DMS153 (cell line): ENCODE measurements around the gene NOS1.
A peak's percentile ranks its signal among the peaks of the same experiment; 100 is the strongest.
"Not testable (repeated sequence)": the region's sequence is repeated elsewhere in the genome, so short reads cannot be mapped to it uniquely, and the experiment has no call there.

Experiments used
- DNase-seq: peaks from one replicate; lab custom pipeline; 2025; lab: John Stamatoyannopoulos, UW

NOS1 gene

DNA sequence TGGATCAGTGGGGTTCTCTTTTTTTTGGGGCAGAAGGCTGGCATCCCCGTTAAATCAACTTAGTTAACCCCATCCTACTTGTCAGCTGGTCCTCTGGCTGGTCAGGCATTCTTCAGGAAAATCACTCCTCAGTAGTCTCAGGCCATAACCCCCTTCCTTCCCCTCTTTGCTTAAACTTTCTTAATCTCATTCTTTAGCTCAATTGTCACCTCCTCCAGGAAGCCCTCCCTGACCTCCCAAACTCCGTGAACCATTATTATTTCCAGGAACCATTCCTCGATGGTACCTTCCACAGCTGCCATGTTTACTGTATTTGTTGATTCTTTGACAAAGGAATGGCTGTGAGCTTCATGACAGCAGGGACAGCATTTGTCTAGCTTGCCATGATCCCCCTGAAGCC lies 98.7 kb downstream of the NOS1 start:
- no peak for DNase-seq

DNA sequence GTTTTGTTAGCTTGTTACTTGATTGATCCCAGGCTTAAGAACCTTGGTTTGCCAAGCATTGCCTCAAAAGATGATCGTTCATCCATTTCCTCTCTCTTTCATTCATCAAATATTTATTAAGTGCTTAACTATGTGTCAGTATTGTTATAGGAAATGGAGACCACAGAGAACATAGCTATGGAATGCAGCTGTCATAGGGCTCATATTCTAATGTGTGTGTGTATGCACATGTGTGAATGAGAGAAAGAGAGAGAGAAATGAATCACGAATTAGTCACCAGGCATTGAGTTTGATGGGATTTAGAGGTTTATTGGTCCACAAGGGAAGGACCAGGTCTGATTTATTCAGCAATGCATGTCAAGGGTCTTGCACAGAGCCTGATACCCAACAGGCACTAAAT lies 100.2 kb downstream of the NOS1 start:
- no peak for DNase-seq

DNA sequence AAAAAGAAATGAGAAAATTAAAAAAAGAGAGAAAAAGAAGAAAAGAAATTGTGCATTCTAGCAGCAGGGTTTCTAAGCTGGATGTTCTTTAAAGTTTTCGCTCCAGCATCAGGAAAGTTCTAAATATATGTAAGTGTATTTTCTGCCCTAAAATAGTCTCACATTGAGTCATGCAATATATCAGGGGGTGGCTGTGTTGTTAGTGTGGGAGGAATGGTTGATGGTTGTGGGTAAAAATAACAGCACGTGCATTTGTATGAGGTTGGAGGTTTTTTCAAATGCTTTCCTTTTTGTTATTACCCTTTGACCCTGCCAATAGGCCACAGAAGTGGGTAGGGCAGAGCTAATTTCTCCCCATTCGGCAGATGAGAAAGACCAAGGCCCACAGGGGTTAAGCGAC lies 106.0 kb downstream of the NOS1 start:
- DNase-seq = no peak

DNA sequence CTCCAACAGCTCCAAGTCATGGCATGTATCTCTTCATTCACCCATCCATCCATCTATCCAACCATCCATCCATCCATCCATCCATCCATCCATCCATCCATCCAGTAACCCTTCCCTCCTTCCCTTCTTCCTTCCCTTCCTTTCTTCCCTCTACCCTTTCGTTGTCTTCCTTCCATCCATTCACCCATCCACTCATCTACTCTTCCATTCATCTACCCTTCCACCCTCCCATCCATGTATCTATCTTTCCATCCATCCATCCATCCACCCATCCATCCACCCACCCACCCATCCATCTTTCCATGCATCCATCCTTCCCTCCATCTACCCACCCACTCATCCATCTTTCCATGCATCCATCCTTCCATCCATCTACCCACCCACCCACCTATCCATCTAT lies 117.9 kb downstream of the NOS1 start:
- no peak for DNase-seq

DNA sequence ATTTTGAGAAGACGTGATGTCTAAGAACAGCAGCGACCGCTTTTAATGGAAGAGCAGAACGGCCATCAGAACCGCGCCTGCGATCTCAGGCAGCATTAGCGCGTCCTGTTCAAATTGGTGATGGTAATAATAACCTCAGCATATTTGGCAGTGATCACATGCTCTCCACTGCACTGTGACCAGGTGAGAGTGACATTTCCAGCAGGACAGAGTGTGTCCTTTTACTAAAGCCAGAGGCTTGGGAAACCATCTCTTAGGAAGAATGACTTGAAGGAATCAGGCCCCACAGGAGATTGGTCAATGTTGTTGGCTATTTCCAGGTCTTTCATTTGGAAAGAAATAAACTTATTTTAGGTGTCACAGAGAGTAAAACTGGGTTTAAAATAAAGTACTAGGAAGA lies 119.7 kb downstream of the NOS1 start:
- DNase-seq = no peak

DNA sequence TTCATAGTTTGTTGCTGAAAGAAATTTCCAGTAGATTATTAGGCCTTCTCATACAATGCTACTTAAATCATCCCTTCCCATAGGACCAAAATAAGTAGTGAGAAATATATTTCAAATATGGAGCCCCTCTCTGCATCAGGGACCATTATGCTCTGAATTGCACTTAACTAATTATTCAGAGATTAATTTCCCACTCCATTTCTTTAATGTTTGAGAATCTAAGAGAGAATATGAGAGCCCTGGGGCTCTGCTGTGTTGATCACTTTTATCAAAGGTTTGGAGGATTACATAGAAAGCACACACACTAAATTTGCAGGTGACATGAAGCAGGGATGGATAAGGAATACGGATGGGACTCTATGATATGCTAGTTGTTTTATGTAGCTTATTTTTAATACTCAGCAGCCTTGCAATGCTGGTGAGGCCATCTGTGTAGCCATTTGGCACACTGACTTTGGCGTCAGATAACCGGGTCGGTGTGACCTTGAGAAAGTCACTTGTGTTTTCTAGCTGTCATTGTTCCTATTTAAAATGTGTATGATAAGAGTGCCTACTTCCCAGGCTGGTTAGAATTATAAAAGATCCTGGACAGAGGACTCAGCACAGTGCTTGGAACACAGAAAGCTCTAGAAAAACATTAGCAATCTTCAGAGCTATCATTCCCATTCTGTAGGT lies 121.2 kb downstream of the NOS1 start:
- DNase-seq = no peak

DNA sequence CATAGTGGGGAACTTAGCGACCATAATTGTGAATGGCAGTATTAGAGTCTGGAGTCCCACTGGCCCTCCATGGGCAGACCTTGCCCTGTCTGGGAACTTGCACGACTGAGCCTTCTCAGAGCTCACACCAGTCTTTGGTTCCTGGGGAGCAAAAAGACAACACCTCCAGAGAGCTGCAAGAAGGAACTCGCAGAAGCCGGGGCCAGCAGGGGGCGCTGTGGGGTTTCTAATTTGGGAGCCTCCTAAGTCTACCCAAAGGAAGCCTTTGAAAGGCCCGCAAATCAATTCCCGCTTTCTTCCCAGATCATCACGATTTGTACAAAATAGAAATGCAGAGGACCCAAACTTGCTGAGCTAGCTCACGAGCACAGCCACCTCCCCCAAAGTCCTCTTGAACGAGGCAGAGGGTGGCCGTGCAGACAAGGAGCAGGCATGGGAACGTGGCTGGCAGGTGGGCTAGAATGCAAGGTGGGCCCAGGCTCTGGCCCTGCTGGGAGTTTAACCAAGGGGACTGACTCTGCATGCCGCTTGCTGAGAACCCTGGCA lies 124.9 kb downstream of the NOS1 start:
- peak; percentile 27 for DNase-seq

DNA sequence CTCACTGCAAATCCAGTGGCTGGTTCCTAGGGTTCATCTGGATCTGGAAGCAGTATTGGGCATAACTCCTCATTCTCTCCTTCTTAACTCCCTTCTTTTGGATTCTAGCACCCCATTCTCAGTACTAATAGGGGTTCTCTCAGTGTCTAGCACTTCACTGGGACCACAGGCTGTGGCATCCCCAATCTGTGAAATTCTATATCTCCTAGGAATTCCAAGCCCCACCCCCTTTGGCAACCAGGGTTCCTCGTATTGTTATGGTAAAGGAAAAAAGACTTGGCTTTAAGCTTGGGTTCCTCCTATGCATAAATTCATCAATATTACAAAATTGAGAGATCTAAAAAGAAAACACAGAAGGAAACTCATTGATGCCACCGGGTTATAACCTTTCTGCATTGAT lies 126.2 kb downstream of the NOS1 start:
- no peak for DNase-seq

DNA sequence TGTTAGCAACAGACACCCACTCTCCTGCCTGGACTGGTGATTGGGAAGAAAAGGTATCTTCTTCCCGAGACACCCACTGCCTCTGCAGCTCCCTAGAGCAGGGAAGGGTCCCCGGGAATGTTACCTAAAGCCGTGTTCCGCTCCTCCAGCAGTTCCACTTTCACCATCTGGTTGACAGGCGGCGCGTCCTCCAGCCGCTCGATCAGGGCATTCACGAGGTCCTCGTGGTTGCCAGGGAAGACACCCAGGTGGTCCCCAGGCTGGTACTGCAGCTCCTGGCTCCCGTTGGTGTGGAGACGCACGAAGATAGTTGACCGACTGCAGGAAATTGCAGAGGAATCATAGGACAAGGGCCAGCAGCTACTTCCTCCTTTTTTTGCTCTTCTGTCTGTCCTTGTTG lies 127.0 kb downstream of the NOS1 start:
- no peak for DNase-seq

DNA sequence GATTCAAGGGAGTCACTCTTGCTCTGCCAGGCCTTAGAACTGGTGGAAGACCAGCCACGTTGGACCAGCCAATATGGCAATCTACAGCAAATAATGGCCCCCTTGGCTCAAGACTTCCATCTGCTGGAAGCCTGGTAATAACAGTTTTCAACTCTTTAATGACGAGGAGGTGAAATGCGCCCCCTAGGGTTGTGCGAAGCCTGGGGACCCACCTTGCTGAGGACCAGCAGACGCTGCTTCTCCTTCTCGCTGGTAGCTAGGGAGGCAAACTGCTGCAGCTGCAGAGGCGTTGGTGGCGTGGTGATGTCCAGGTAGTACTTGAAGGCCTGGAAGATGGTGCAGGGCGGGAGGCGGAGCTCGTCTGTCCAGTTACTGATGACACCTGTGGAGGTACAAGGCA lies 129.7 kb downstream of the NOS1 start:
- DNase-seq = no peak

DNA sequence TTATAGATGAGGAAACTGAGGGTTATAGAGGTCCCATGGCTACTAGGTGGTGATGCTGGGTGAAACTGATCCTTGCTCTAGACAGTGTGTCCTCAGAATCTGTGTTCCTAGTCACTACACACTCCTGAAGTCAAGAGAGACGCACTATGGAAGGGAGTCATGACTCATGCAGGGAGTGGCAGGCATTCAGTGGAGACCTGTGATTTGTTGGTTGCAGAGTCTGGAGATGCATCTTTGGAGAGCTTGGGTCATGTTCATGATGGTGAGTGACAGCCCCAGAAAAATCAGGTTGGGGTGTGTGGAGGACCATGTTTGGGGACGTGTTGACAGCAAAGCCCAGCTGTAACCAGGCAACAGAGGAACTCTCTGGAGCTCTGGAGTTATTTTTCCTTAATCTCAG lies 133.2 kb downstream of the NOS1 start:
- no peak for DNase-seq

DNA sequence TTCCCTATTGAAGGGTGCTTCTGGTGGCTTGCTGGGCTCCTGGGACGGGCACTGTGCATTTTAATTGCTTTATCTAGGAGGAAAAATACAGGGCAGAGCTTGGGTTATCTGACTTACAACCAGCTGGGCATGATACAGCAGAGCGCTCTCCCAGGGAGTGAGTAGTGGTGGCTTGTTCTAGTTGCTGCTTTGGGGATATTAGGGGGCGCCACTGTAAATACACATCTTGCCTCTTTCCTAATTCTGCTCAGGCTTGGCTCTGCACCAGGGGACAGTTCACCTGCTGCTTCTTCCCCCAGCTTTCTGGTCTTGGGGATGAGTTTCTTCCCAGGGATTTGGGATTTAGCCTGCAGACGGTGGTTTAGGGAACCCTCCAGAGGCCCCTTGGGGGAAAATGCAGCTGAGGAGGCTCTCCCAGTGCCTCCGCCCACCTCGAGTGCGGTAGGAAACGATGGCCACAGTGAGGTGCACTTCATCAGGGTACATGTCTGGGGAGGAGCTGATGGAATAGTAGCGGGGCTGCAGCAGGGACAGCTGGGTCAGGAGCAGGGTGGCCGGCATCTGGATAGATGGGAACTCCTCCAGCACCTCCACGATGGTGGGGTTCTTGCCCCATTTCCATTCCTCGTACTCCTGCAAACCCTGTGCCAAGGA lies 134.3 kb downstream of the NOS1 start:
- no peak for DNase-seq

DNA sequence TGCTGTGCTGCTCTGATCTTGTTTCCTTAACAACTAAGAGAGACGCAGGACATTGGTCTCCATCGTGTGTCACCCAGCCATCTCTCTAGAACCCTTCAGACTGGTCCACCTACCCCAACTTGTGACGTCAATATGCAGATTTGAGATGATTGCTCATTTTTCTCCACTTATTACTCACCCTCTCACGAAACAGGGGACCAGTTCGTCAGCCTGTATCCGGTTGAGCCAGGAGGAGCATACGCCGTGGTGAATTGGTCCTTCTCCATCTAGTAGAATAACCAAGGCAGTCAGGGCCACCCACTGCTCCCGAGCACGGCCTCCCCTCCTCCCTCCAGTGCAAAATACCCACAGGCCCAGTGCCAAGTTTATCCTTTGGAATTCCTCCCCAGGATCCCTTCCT lies 134.9 kb downstream of the NOS1 start:
- DNase-seq = no peak

DNA sequence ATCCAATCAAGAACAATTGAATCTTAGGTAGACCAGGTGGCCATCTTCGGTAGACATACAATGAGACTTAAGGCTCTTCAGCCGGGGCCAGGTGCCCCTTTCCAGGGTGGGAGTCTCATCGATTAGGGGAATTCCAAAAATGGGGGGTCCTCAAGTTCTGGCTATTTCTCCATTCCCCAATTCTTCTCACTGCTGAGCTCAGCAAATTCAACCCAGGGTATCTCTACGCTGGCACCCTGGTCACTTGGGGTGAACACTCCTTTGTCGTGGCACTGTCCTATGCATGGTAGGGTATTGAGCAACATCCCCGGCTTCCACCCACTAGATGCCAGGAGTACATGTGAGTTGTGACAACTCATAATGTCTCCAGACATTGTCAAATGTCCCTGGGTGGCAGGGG lies 136.2 kb downstream of the NOS1 start:
- no peak for DNase-seq

DNA sequence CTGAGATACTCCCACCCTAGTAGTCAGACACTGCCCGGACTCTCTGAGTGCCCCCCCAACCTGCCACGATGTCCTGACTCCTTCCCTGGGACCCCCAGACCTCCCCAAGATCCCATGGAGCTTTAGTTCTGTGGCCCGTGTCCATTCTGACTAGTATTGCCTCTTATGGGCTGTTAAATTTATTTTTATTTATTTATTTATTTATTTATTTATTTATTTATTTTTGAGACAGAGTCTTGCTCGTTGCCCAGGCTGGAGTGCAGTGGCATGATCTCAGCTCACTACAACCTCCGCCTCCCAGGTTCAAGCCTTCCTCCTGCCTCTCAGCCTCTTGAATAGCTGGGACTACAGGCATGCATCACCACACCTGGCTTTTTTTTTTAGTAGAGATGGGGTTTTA lies 140.5 kb downstream of the NOS1 start:
- DNase-seq = not testable (repeated sequence)

DNA sequence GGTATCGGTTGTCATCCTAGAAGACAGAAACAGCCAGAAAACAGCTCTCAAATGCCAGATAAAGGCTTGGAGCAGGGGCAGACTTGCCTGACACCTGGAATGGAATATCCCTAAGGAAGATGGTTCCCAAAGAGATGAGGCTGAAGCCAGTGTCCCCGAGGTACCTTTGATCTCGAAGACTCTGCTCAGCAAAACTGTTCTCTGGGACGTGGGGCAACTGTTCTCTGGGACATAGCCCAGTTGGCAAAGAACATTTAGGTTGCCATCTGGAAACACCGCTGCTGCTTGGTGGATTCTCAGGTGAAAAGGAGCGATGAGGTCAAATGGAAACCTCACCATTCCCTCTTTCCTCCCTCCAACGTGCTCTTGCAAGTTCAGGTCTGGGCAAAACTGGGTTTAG lies 143.3 kb downstream of the NOS1 start:
- no peak for DNase-seq

DNA sequence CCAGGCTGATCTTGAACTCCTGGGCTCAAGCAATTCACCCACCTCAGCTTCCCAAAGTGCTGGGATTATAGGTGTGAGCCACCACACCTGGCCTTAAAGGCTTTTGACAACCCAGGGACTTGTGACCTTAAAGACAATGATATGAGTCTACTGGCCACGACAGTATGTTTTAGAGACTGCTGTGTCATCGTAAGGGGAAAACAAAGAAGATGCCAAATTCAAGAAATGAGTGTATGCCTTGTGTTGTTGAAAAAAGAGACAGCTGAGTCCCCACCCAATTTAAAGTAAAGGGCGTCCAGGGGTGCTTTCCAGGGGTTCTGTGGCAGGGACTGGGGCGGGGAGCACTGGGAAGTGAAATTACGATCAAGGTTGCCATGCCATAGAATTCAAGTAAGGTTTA lies 144.7 kb downstream of the NOS1 start:
- DNase-seq = no peak

DNA sequence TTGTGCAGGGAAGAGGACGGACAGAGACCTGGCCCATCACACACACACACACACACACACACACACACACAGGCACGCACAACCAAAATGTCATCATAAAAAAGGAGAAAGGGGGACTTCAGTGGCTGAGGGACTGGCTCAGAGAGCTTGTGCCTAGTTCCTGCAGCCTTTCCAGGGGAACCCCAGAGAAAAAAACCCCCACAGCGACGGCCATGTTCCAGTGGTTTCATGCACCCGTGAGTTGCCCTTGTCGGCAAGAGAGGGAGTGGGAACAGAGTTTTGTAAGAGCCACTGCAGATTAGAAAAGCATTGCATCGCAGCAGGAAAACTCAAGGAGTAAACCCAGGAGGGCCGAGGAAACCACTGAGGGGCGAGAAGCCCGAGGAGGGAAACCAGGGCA lies 146.6 kb downstream of the NOS1 start:
- DNase-seq = no peak

DNA sequence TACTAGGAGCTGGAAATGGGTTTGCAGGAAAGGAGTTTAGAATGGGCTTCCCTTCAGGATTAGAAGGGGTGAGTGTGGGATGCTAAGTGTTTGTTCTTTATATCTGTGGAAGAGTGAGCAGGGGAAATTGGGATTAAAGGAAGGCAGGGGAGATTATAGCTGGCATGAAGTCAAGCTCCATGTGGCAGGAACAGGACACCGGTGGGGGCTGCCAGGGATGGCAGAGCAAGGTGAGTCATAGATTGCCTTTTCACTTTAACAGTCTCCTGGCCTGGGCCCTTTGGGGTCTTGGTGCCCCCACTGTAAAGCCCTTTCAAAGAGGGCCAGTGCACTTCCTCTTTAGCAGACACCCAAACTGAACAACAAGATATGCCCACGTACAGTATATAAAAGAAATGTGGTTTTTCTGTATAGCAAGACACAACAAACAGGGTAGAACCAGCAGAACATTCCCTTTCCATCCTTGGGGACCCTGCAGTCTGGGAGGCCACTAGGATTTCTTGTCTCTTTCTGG lies 148.1 kb downstream of the NOS1 start:
- DNase-seq = no peak

DNA sequence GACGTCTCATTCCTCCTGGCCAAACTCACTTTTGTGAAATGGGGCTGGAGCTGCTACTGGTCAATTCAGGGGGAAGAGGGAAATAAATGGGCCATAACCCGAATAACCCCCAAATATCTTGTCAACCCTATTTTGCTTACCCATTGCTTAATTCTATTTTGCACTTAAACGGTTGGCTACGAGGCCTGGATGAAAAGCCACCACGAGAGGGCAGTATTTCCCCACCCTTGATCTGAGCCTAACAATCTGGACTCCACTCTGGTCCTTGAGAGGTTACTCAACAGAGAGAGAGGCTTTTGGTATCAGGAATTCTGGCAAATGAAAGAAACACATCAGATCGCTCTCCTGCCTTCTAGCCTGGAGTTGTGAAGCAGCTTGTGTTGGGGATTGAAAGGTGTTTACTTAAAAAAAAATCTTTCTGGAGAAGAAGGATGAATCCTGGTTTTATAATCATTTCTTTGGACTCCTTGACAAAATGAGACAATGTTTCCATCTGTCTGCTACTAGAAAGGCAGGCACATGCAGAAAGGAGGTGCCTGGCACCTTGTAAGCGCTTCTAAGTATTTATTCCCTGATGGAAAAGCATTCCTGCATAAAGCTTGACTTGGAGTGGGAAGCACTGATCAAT lies 148.7 kb downstream of the NOS1 start:
- peak; percentile 33 for DNase-seq

DNA sequence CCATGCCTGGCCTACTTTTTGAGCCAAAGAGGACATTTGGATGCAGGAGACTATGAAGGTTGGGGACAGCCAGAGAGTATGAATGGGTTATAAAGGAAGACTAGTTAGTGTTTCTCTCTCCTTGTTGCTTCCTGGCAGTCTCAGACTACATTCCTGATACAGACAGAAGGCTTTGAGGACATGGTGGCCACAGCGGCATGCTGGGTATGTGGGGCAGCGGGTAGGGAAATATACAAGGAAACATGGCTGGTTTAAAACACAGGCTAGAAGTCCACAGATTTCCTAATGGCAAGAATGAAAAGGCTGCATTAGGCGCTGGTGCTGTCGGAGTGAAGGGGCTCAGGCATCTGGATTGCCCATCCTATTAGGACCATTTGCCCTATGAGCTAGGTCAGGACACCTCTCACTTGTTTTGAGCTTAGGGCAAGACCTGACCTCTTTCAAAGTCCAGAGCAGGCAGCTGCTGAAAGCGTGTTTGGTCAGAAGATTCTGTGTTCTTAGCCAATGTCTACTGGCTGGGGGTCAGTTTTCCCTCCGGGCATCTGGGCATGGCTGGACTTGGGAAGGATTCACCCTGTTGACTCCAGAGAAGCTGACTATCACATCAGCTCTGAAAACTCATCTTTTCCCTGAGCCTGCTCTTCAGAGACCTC lies 151.0 kb downstream of the NOS1 start:
- no peak for DNase-seq

DNA sequence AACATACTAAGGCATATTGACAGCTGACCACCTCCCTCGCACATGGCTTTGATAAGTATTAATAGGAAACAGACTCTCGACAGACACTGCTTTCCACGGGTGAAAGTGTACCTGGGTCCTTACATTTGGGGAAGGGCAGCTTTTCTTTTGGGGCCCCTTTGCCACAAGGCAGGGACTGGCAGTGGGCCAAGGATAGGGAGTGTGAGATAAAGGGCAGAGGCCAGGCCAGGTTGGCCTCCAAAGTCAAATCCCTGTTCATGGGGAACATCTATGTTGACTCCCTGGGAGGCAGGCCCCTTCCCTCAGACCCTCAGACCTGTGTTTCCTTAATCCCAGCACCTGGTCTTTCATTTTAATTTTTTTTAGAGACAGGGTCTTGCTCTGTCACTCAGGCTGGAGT lies 151.8 kb downstream of the NOS1 start:
- no peak for DNase-seq
